Measurements from ENCODE around the gene RNFT2.
"Not testable (repeated sequence)": the region's sequence is repeated elsewhere in the genome, so short reads cannot be mapped to it uniquely, and the experiment has no call there.

DNA sequence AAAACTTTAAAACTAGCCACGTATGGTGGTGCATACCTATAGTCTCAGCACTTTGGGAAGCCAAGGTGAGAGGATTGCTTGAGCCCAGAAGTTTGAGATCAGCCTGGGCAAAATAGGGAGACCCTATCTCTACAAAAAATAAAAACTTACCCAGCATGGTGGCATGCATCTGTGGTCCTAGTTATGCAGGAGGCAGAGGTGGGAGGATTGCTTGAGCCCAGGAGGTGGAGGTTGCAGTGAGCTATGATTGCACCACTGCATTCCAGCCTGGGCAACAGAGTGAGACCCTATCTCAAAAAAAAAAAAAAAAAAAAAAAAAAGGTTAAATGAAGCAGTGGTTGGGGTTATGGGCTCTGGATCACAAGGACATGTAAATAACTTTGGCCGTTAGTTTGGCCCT lies 4.7 kb downstream of the RNFT2 start:
- not testable (repeated sequence) for TF ChIP-seq POLR2A (IDR thresholded peaks at IDR 0.05)
- TF ChIP-seq, protein P1, sequence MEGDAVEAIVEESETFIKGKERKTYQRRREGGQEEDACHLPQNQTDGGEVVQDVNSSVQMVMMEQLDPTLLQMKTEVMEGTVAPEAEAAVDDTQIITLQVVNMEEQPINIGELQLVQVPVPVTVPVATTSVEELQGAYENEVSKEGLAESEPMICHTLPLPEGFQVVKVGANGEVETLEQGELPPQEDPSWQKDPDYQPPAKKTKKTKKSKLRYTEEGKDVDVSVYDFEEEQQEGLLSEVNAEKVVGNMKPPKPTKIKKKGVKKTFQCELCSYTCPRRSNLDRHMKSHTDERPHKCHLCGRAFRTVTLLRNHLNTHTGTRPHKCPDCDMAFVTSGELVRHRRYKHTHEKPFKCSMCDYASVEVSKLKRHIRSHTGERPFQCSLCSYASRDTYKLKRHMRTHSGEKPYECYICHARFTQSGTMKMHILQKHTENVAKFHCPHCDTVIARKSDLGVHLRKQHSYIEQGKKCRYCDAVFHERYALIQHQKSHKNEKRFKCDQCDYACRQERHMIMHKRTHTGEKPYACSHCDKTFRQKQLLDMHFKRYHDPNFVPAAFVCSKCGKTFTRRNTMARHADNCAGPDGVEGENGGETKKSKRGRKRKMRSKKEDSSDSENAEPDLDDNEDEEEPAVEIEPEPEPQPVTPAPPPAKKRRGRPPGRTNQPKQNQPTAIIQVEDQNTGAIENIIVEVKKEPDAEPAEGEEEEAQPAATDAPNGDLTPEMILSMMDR (IDR thresholded peaks at IDR 0.05): not testable (repeated sequence)
